ENCODE measurements around the gene TOX2. TPM values are rescaled to one million over a fixed set of nuclear protein-coding genes. Genes with fewer than 3 reads are reported as not detected.

Gene TOX2
- total and polyA plus RNA-seq, 2 of the 8 experiments (the other 6 are each of a cell fraction or from before 2014, with no cell fraction given) = 1.8 to 3.4 TPM

DNA sequence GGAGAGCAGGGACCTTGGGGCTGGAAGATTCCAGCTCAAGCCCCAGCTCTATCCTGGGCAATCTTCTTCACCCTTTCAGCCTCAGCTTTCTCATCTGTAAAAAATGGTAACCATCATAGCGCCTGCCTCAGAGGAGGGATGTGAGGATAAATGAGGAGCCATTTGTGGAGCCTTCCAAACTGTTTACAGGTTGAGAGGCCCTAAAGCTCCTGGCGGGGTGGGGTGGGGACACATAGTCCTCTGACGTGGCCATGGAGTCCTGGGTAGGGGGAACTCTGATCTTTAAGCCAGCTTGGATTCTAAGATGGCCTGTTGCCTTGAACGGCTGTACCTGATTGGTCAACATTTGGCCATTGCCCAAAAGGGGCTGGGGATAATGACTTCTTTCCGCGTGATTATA lies 111.1 kb downstream of the TOX2 start:
- Histone ChIP-seq H3K4me1 (replicated peaks in 1 of 4; ENCODE audit: control insufficient read depth in 3 of 4, insufficient read depth in 4 of 4, low read length in 3 of 4) (peaks cover 0 to 2% (median 1%) of the 10 kb centered on the region in 4 experiments; a peak in 2 of 7 replicates), H4K91ac (replicated peaks; ENCODE audit: insufficient read length, low read length) (no peak overlapping the region), H3K79me1 (ENCODE audit: low read depth, low read length) (no peaks in the 10 kb centered on the region), H3K4me3 (ENCODE audit: extremely low read depth in 1 of 4, insufficient read depth in 2 of 4, low read depth in 3 of 4, low read length in 4 of 4) (no peak overlapping the region), H3K18ac (ENCODE audit: extremely low read depth, low read length) (no peak overlapping the region), H3K4ac (replicated peaks; ENCODE audit: insufficient read length, low read depth, low read length) (no peak overlapping the region), H2AFZ (ENCODE audit: low read length) (no peak overlapping the region), H3K27ac (ENCODE audit: low read depth, low read length) (no peak overlapping the region), H3K23me2 (ENCODE audit: low read depth, low read length) (no peaks in the 10 kb centered on the region), H3K79me2 (ENCODE audit: control insufficient read depth in 1 of 2, insufficient read depth in 2 of 2, low read length in 2 of 2) (no peaks in the 10 kb centered on the region), H3K14ac (ENCODE audit: insufficient read length) (no peak overlapping the region), H4K20me1 (replicated peaks in 1 of 2; ENCODE audit: control insufficient read depth in 1 of 2, insufficient read depth in 2 of 2, low read length in 2 of 2) (no peaks in the 10 kb centered on the region), H2BK5ac (ENCODE audit: low read depth, low read length) (no peak overlapping the region), H2BK20ac (ENCODE audit: low read length) (no peak overlapping the region), H4K8ac (ENCODE audit: extremely low read depth, insufficient read depth, low read length) (no peak overlapping the region), H3K9ac (replicated peaks in 1 of 4; ENCODE audit: extremely low read depth in 1 of 4, low read depth in 3 of 4, low read length in 3 of 4) (no peak overlapping the region), H3K4me2 (ENCODE audit: insufficient read depth in 1 of 2, low read depth in 2 of 2, low read length in 2 of 2) (no peak overlapping the region), H4K5ac (ENCODE audit: insufficient read length, low read depth, low read length) (no peak overlapping the region), H2AK5ac (ENCODE audit: low read depth, low read length) (no peak overlapping the region), H2BK15ac (ENCODE audit: low read length) (no peak overlapping the region), H3K9me3 (ENCODE audit: insufficient read depth in 2 of 2, low read depth in 1 of 2, low read length in 1 of 2) (no peaks in the 10 kb centered on the region), H3K56ac (replicated peaks; ENCODE audit: insufficient read length, low read depth, low read length) (no peak overlapping the region), H3K27me3 (replicated peaks in 1 of 4; ENCODE audit: control insufficient read depth in 3 of 4, extremely low read depth in 1 of 4, insufficient read depth in 3 of 4, low read length in 3 of 4) (no peaks in the 10 kb centered on the region), H2BK12ac (ENCODE audit: low read depth, low read length) (no peak overlapping the region), H3K36me3 (ENCODE audit: control insufficient read depth in 2 of 4, insufficient read depth in 4 of 4, low read length in 3 of 4) (no peaks in the 10 kb centered on the region), H3K23ac (ENCODE audit: insufficient read length) (no peak overlapping the region), H2BK120ac (replicated peaks; ENCODE audit: low read depth, low read length) (no peak overlapping the region)
- CTCF ChIA-PET (ENCODE audit: partially characterized antibody) = interaction anchor here (0.7 to 0.9 kb wide), 3 partner anchors 43 to 269 kb away, joined by 3 read pairs; no protein-coding TSS in a partner anchor
- POLR2A ChIA-PET (ENCODE audit: partially characterized antibody) = no interaction called here
- DNase-seq (ENCODE audit: low read depth in 1 of 2, low spot score in 2 of 2) = peak in 1 of 2 experiments; percentile 27
- 92% methylated on average over 6 of the region's 6 CpGs; no CpG with 5 or more reads in 1 of the 2 experiments for WGBS, 2 experiments (ENCODE audit: extremely low coverage in 1 of 2, insufficient coverage in 1 of 2, insufficient read length in 1 of 2, insufficient replicate concordance in 2 of 2, low coverage in 1 of 2, low lambda C conversion rate in 2 of 2, missing lambda C conversion rate in 1 of 2)
- no peak for FAIRE-seq
- TF ChIP-seq, protein P1, sequence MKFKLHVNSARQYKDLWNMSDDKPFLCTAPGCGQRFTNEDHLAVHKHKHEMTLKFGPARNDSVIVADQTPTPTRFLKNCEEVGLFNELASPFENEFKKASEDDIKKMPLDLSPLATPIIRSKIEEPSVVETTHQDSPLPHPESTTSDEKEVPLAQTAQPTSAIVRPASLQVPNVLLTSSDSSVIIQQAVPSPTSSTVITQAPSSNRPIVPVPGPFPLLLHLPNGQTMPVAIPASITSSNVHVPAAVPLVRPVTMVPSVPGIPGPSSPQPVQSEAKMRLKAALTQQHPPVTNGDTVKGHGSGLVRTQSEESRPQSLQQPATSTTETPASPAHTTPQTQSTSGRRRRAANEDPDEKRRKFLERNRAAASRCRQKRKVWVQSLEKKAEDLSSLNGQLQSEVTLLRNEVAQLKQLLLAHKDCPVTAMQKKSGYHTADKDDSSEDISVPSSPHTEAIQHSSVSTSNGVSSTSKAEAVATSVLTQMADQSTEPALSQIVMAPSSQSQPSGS (IDR thresholded peaks at IDR 0.05; ENCODE audit: low read length) = no peak
- TF ChIP-seq ASH2L (IDR thresholded peaks at IDR 0.05; ENCODE audit: low read length) = no peak
- TF ChIP-seq POLR2AphosphoS5 (IDR thresholded peaks at IDR 0.05; ENCODE audit: low read depth, low read length) = no peak
- no peak for TF ChIP-seq BACH1 (IDR thresholded peaks at IDR 0.05; ENCODE audit: low read length)
- no peak for TF ChIP-seq SP2 (IDR thresholded peaks at IDR 0.05; ENCODE audit: low read length)
- no peak for TF ChIP-seq RFX5 (IDR thresholded peaks at IDR 0.05; ENCODE audit: borderline replicate concordance, low read depth, low read length)

All from H1 (cell line).